ENCODE measurements around the gene CYP46A1.

Gene CYP46A1

GRCh38 chr14:99673305-99674063, 10.6 kb upstream of the CYP46A1 start:
- Histone ChIP-seq H3K4me1 (ENCODE audit: insufficient read depth, low read length) (peaks cover 44% of the 10 kb centered on the region), H3K9me3 (ENCODE audit: low read length) (peaks cover 5% of the 10 kb centered on the region), H3K27me3 (ENCODE audit: insufficient read depth, low read length) (no peaks in the 10 kb centered on the region), H2AFZ (ENCODE audit: low read depth, low read length) (no peak overlapping the region), H3K4me3 (ENCODE audit: low read length) (no peak overlapping the region), H3K36me3 (ENCODE audit: insufficient read depth, low read length) (no peaks in the 10 kb centered on the region)

DNA sequence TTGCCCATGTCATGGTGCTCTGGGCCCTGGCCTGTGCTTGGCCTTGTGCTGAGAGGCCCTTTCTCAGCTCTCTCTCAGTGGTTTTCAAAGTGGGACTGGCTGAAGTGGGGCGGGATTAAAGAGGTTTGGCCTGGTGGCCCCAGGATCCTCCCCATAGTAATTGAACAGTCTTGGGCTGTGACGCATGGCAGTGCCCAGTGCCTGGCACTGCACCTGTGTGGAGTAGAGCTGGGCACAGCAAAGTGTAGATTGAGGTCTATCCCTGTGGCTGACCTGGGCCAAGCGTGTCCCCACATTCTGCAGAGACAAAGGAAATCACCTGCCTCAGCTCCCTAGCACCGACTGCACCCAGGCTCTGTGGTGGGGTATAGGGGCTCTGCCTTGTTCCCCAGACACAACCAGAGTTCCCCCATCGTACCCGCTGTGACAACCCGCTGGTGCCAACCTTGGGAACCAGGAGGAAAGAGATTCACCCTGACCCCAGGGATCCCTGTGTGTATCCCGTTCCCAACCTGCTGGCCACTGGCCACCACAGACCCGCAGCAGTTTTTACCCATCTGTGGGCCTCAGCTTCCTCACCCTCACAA, 9.9 kb upstream of the CYP46A1 start:
- no peak overlapping the region for H2AFZ ChIP-seq (ENCODE audit: low read depth, low read length)
- peaks cover 38% of the 10 kb centered on the region for H3K4me1 ChIP-seq (ENCODE audit: insufficient read depth, low read length)
- no peaks in the 10 kb centered on the region for H3K36me3 ChIP-seq (ENCODE audit: insufficient read depth, low read length)
- peaks cover 5% of the 10 kb centered on the region for H3K9me3 ChIP-seq (ENCODE audit: low read length)
- H3K4me3 ChIP-seq (ENCODE audit: low read length) = no peak overlapping the region
- H3K27me3 ChIP-seq (ENCODE audit: insufficient read depth, low read length) = no peaks in the 10 kb centered on the region

- Histone ChIP-seq H3K4me1 (ENCODE audit: insufficient read depth, low read length) (peaks cover 32% of the 10 kb centered on the region), H3K4me3 (ENCODE audit: low read length) (no peak overlapping the region), H2AFZ (ENCODE audit: low read depth, low read length) (no peak overlapping the region), H3K9me3 (ENCODE audit: low read length) (peaks cover 5% of the 10 kb centered on the region), H3K36me3 (ENCODE audit: insufficient read depth, low read length) (no peaks in the 10 kb centered on the region), H3K27me3 (ENCODE audit: insufficient read depth, low read length) (no peaks in the 10 kb centered on the region)
These were observed 9.2 kb upstream of the CYP46A1 start for GRCh38 chr14:99674776-99675381.

DNA sequence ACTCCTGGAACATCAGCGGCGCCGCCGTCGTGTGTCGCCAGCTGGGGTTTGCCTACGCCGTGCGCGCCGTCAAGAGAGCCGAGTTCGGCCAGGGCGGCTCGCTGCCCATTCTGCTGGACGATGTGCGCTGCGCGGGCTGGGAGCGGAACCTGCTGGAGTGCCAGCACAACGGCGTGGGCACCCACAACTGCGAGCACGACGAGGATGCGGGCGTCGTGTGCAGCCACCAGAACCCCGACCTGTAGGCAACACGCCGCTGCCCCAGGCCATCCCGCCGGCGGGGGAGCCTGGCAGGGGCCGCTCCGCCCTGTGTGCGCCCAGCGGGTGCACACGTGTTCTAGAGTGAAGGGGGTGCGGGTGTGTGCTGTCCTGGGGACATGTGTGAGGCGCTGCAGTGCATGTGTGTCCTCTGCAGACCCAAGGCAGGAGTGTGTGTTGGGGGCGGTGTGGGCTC, 8.7 kb upstream of the CYP46A1 start:
- no peak overlapping the region for H2AFZ ChIP-seq (ENCODE audit: low read depth, low read length)
- no peaks in the 10 kb centered on the region for H3K36me3 ChIP-seq (ENCODE audit: insufficient read depth, low read length)
- H3K9me3 ChIP-seq (ENCODE audit: low read length) = peaks cover 5% of the 10 kb centered on the region
- no peaks in the 10 kb centered on the region for H3K27me3 ChIP-seq (ENCODE audit: insufficient read depth, low read length)
- H3K4me1 ChIP-seq (ENCODE audit: insufficient read depth, low read length) = peaks cover 29% of the 10 kb centered on the region
- H3K4me3 ChIP-seq (ENCODE audit: low read length) = no peak overlapping the region

DNA sequence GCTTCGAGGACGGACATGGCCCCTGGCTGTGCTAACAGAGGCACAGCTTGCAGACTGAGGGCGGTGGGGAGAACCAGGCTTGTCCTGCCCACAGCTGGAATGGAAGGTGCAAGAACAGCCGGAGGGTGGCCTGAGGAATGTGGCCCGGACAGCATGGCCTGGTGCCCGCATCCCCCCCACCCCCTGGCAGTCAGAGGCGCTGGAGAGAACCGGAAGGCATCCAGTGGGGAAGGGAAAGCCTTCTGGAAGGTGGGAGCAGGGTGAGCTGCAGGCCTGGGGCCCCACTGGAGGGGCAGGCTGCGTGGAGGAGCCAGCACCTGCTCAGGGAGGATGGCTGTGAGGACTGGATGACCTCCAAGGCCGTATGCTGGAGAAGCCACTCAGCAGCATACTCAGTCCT, 8.1 kb upstream of the CYP46A1 start:
- peaks cover 5% of the 10 kb centered on the region for H3K9me3 ChIP-seq (ENCODE audit: low read length)
- no peaks in the 10 kb centered on the region for H3K27me3 ChIP-seq (ENCODE audit: insufficient read depth, low read length)
- H3K4me1 ChIP-seq (ENCODE audit: insufficient read depth, low read length) = peaks cover 23% of the 10 kb centered on the region

GRCh38 chr14:99676657-99677056, 7.4 kb upstream of the CYP46A1 start:
- H3K36me3 ChIP-seq (ENCODE audit: insufficient read depth, low read length) = no peaks in the 10 kb centered on the region
- H3K9me3 ChIP-seq (ENCODE audit: low read length) = peaks cover 5% of the 10 kb centered on the region
- H3K27me3 ChIP-seq (ENCODE audit: insufficient read depth, low read length) = no peaks in the 10 kb centered on the region
- no peak overlapping the region for H2AFZ ChIP-seq (ENCODE audit: low read depth, low read length)
- H3K4me1 ChIP-seq (ENCODE audit: insufficient read depth, low read length) = peaks cover 16% of the 10 kb centered on the region
- H3K4me3 ChIP-seq (ENCODE audit: low read length) = no peak overlapping the region

More for the DNA sequence above, 8.1 kb upstream of the CYP46A1 start:
- no peaks in the 10 kb centered on the region for H3K36me3 ChIP-seq (ENCODE audit: insufficient read depth, low read length)
- H2AFZ ChIP-seq (ENCODE audit: low read depth, low read length) = no peak overlapping the region
- no peak overlapping the region for H3K4me3 ChIP-seq (ENCODE audit: low read length)

- H2AFZ ChIP-seq (ENCODE audit: low read depth, low read length) = no peak overlapping the region
- no peaks in the 10 kb centered on the region for H3K36me3 ChIP-seq (ENCODE audit: insufficient read depth, low read length)
- no peaks in the 10 kb centered on the region for H3K27me3 ChIP-seq (ENCODE audit: insufficient read depth, low read length)
- no peak overlapping the region for H3K4me3 ChIP-seq (ENCODE audit: low read length)
- H3K9me3 ChIP-seq (ENCODE audit: low read length) = peaks cover 5% of the 10 kb centered on the region
- peaks cover 10% of the 10 kb centered on the region for H3K4me1 ChIP-seq (ENCODE audit: insufficient read depth, low read length)
These were observed 6.6 kb upstream of the CYP46A1 start for GRCh38 chr14:99677231-99678140.

GRCh38 chr14:99678198-99678597, 5.9 kb upstream of the CYP46A1 start:
- peaks cover 5% of the 10 kb centered on the region for H3K9me3 ChIP-seq (ENCODE audit: low read length)
- no peaks in the 10 kb centered on the region for H3K27me3 ChIP-seq (ENCODE audit: insufficient read depth, low read length)
- H2AFZ ChIP-seq (ENCODE audit: low read depth, low read length) = no peak overlapping the region
- no peaks in the 10 kb centered on the region for H3K36me3 ChIP-seq (ENCODE audit: insufficient read depth, low read length)
- peaks cover 8% of the 10 kb centered on the region for H3K4me1 ChIP-seq (ENCODE audit: insufficient read depth, low read length)
- no peak overlapping the region for H3K4me3 ChIP-seq (ENCODE audit: low read length)

DNA sequence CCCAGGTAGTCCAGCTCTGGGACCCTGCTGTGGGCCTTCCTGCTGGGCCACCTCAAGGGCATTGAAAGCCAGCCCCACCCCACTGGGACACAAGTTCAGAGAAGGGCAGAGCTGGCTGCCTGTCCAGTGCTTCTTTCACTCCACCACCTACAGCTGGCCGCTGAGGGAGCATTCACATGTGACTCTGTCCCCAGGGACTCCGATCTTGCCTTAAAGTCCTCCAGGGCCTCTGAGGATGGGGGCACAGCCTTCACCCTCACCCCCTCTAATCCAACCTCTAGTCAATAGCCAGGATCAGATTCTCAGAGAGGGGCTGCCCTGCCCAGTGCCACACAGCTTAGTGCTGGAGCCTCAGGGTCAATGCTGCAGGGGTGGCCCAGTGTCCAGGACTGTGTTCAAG, 5.0 kb upstream of the CYP46A1 start:
- Histone ChIP-seq H3K4me1 (ENCODE audit: insufficient read depth, low read length) (peaks cover 10% of the 10 kb centered on the region), H2AFZ (ENCODE audit: low read depth, low read length) (no peak overlapping the region)

DNA sequence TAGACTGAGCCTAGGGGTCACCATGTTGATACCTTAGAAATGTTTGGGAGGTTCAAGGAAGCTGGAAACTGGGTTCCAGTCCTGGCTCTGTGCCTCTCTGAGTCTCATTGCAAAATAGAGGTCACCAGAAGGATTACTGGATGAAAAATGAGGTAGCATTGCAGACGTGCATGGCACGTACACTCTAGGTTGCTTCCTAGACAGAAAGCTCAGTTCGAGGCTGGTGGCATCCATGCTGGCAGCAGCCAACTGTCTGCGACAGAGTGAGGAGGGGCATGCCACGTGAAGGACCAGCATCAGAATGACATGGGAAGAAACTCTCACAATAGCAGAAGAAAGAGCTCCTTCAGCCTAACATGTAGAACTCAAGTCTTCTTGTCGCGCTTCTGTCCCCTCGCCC, 4.6 kb upstream of the CYP46A1 start:
- Histone ChIP-seq H3K4me3 (ENCODE audit: low read length) (no peak overlapping the region), H2AFZ (ENCODE audit: low read depth, low read length) (no peak overlapping the region), H3K36me3 (ENCODE audit: insufficient read depth, low read length) (no peaks in the 10 kb centered on the region), H3K9me3 (ENCODE audit: low read length) (peaks cover 5% of the 10 kb centered on the region), H3K27me3 (ENCODE audit: insufficient read depth, low read length) (no peaks in the 10 kb centered on the region), H3K4me1 (ENCODE audit: insufficient read depth, low read length) (peaks cover 11% of the 10 kb centered on the region)

More for the DNA sequence above, 5.0 kb upstream of the CYP46A1 start:
- no peak overlapping the region for H3K4me3 ChIP-seq (ENCODE audit: low read length)
- no peaks in the 10 kb centered on the region for H3K36me3 ChIP-seq (ENCODE audit: insufficient read depth, low read length)
- peaks cover 5% of the 10 kb centered on the region for H3K9me3 ChIP-seq (ENCODE audit: low read length)
- no peaks in the 10 kb centered on the region for H3K27me3 ChIP-seq (ENCODE audit: insufficient read depth, low read length)

GRCh38 chr14:99679996-99680395, 4.1 kb upstream of the CYP46A1 start:
- Histone ChIP-seq H3K9me3 (ENCODE audit: low read length) (peaks cover 5% of the 10 kb centered on the region), H2AFZ (ENCODE audit: low read depth, low read length) (no peak overlapping the region), H3K4me3 (ENCODE audit: low read length) (no peak overlapping the region), H3K36me3 (ENCODE audit: insufficient read depth, low read length) (no peaks in the 10 kb centered on the region), H3K27me3 (ENCODE audit: insufficient read depth, low read length) (no peaks in the 10 kb centered on the region), H3K4me1 (ENCODE audit: insufficient read depth, low read length) (peaks cover 14% of the 10 kb centered on the region)

DNA sequence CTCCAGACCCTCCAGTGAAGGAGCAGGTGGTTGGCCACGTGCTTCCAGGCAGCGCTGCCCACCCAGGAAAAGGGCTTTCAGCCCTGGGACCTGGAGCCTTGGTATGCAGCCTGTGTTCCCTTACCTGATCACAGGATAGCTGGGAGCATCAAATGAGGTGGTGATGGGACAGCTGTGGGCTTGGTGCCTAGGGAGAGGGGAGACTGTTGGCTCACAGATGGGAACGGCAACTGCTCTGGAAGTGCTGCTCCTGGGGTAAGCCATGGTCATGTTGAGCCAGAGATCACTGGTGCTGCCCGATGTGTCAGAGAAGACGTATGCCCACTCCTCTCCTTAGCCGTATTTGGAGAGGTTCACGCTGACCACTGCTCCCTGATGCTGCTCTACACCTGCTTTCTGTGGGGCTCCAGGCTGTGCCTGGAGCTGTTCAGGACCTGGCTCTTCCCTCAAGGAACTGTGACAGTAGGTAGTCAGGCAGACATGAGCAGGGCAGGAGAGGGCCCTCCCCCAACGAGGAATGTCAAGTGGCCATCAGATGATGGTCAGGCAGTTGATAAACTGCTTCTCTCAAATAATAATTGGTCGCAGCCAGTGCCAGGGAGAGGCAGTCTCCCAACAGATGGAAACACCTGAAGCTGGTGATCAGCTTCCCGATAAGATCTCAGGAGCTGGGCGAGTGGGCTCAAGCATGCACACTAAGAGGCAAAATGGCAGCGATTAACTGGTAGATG, 2.8 kb upstream of the CYP46A1 start:
- H3K4me3 ChIP-seq (ENCODE audit: low read length) = no peak overlapping the region
- H3K4me1 ChIP-seq (ENCODE audit: insufficient read depth, low read length) = peaks cover 25% of the 10 kb centered on the region

More for the DNA sequence above, 2.8 kb upstream of the CYP46A1 start:
- Histone ChIP-seq H2AFZ (ENCODE audit: low read depth, low read length) (no peak overlapping the region), H3K27me3 (ENCODE audit: insufficient read depth, low read length) (no peaks in the 10 kb centered on the region), H3K36me3 (ENCODE audit: insufficient read depth, low read length) (no peaks in the 10 kb centered on the region), H3K9me3 (ENCODE audit: low read length) (peaks cover 3% of the 10 kb centered on the region)
